ENCODE results near the gene TBC1D7. TPM values are rescaled to one million over a fixed set of nuclear protein-coding genes. Genes with fewer than 3 reads are reported as not detected.

Gene TBC1D7
- total RNA-seq, 1 donor from 2014 or later: 79.5 TPM

GRCh38 chr6:13296536-13296997 lies 31.8 kb downstream of the TBC1D7 start:
- Histone ChIP-seq H3K27me3 (no peaks in the 10 kb centered on the region), H3K9me3 (no peaks in the 10 kb centered on the region), H3K4me3 (no peak overlapping the region), H3K36me3 (peaks cover 15 to 16% of the 10 kb centered on the region in 2 donors), H3K4me1 (no peaks in the 10 kb centered on the region), H3K27ac (no peak overlapping the region)
- intact Hi-C loops (cut with DNase I): no loop called here
- TF ChIP-seq CTCF (IDR thresholded peaks at IDR 0.05): no peak
- no peak for DNase-seq (ENCODE audit: low spot score in 2 of 2)

GRCh38 chr6:13295576-13295975 lies 32.8 kb downstream of the TBC1D7 start:
- no peak overlapping the region for H3K27ac ChIP-seq
- H3K4me1 ChIP-seq: no peaks in the 10 kb centered on the region
- intact Hi-C loops (cut with DNase I): no loop called here
- H3K27me3 ChIP-seq: no peaks in the 10 kb centered on the region
- peaks cover 15 to 16% of the 10 kb centered on the region in 2 donors for H3K36me3 ChIP-seq
- H3K9me3 ChIP-seq: no peaks in the 10 kb centered on the region
- H3K4me3 ChIP-seq: no peak overlapping the region
- no peak for DNase-seq (ENCODE audit: low spot score in 2 of 2)
- TF ChIP-seq CTCF (IDR thresholded peaks at IDR 0.05): no peak

- H3K36me3 ChIP-seq: peaks cover 15 to 16% of the 10 kb centered on the region in 2 donors
- no peak overlapping the region for H3K27ac ChIP-seq
- H3K4me3 ChIP-seq: no peak overlapping the region
- peak in 1 of 2 donors; percentile 25 for DNase-seq (ENCODE audit: low spot score in 2 of 2)
- H3K4me1 ChIP-seq: peaks cover 0 to under 1% of the 10 kb centered on the region in 2 donors
- no peak for TF ChIP-seq CTCF (IDR thresholded peaks at IDR 0.05)
- intact Hi-C loops (cut with DNase I): no loop called here
- no peaks in the 10 kb centered on the region for H3K9me3 ChIP-seq
- no peaks in the 10 kb centered on the region for H3K27me3 ChIP-seq
These were observed 33.8 kb downstream of the TBC1D7 start for GRCh38 chr6:13294499-13295069.

GRCh38 chr6:13292774-13293173 lies 35.6 kb downstream of the TBC1D7 start:
- H3K27ac ChIP-seq: no peak overlapping the region
- intact Hi-C loops (cut with DNase I): no loop called here
- H3K4me1 ChIP-seq: peaks cover 0 to 6% of the 10 kb centered on the region in 2 donors
- H3K4me3 ChIP-seq: no peak overlapping the region
- no peaks in the 10 kb centered on the region for H3K27me3 ChIP-seq
- DNase-seq (ENCODE audit: low spot score in 2 of 2): peak in 1 of 2 donors; percentile 54
- H3K36me3 ChIP-seq: peaks cover 16 to 17% of the 10 kb centered on the region in 2 donors
- no peak for TF ChIP-seq CTCF (IDR thresholded peaks at IDR 0.05)
- no peaks in the 10 kb centered on the region for H3K9me3 ChIP-seq

- intact Hi-C loops (cut with DNase I): no loop called here
- Histone ChIP-seq H3K9me3 (no peaks in the 10 kb centered on the region), H3K27ac (no peak overlapping the region), H3K36me3 (peaks cover 36 to 42% of the 10 kb centered on the region in 2 donors), H3K27me3 (no peaks in the 10 kb centered on the region), H3K4me1 (peaks cover 0 to 6% of the 10 kb centered on the region in 2 donors), H3K4me3 (no peak overlapping the region)
- peak in 1 of 2 donors; percentile 33 for DNase-seq (ENCODE audit: low spot score in 2 of 2)
- no peak for TF ChIP-seq CTCF (IDR thresholded peaks at IDR 0.05)
These were observed 38.0 kb downstream of the TBC1D7 start for GRCh38 chr6:13290335-13290734.
